GM19239 (cell line): ENCODE results near the gene RPS16.
A peak's percentile ranks its signal among the peaks of the same experiment; 100 is the strongest.

Source experiments
- DNase-seq: peaks from one replicate; pipeline ENCODE4 v3.0.0; 2011; ENCODE audit warnings: low spot score; ENCODE audit not compliant: insufficient read length
- FAIRE-seq: peaks from 2 replicates; lab custom pipeline; 2011; peaks lifted over from hg19 to GRCh38; lab: Jason Lieb, UNC

RPS16 gene

GRCh38 chr19:39397360-39398296 is 38.1 kb downstream of the RPS16 start:
- DNase-seq (peak; percentile 78), FAIRE-seq (peak; percentile 83)

GRCh38 chr19:39390751-39391437 is 44.9 kb downstream of the RPS16 start, which contains the start of the genes MED29 and PAF1:
Gene MED29 (plus strand): TSS chr19:39391378. CDS start chr19:39391423, 45 bp downstream.
Gene PAF1 (minus strand): TSS chr19:39391106. CDS start chr19:39390864, 242 bp downstream.
- FAIRE-seq (peak; percentile 100), DNase-seq (peak; percentile 97)

GRCh38 chr19:39390451-39390750 is 45.3 kb downstream of the RPS16 start:
- FAIRE-seq = peak; percentile 72
- no peak for DNase-seq

- FAIRE-seq = no peak
- DNase-seq = no peak
Observed at GRCh38 chr19:39389631-39390414, 45.9 kb downstream of the RPS16 start.

- DNase-seq (no peak), FAIRE-seq (no peak)
Observed at GRCh38 chr19:39388657-39389056, 47.1 kb downstream of the RPS16 start.

- no peak for FAIRE-seq
Observed at GRCh38 chr19:39386557-39386956, 49.2 kb downstream of the RPS16 start.

GRCh38 chr19:39385629-39386411 is 49.9 kb downstream of the RPS16 start:
- DNase-seq (no peak), FAIRE-seq (no peak)

More at GRCh38 chr19:39386557-39386956, 49.2 kb downstream of the RPS16 start:
- no peak for DNase-seq

- FAIRE-seq = no peak
- no peak for DNase-seq
Observed at GRCh38 chr19:39384839-39385568, 50.7 kb downstream of the RPS16 start.
